ENCODE measurements around the gene INPP5E.

INPP5E gene

DNA sequence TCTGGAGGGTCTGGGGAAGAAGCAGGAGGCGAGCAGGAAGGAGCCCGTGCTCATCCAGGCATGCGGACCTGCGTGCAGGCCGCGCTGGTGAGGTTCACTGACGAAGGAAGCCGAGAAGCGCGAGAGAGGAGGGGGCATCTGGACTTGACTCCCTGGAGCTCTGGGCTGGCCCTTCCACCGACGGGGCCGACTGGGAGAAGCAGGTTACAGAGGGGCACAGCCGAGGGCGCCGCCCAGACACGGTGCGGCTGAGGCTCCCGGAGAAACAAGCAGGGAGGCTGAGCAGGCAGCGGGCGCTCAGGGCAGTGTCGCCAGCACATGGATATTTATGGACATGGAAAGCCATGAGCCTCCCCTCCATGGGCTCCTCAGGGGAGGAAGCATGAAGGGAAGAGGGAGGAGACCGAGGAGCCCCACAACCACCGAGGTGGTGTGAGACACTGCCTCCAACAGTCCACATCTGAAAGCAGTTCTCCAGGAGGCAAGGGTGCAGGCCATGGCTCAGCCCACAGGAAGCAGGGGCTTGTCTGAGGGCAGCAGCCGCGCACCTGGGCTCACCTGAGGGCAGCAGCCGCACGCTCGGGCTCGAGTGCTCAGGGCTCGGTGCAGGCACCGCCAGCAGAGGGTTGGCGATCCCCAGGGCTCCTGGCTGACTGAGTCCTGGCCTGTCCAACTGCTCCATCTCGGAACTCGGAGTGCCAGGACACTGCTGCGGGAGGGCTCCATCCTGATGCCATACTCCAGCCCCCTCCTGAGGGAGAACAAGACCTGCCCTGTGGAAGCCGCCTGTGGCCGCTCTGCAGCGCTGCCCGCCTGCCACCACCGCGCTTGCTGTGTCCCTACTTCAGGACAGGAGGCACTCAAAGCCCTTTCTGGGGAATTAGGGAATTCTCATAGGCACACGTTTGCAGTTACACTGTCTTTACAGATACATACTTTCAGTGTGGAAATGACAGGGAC lies 15.7 kb upstream of the INPP5E start:
- Histone ChIP-seq H3K4me2 (ENCODE audit: low read length) (no peak overlapping the region), H2AFZ (no peak overlapping the region), H3K79me2 (no peaks in the 10 kb centered on the region), H3K4me3 (ENCODE audit: low read depth, low read length) (no peak overlapping the region), H3K9me3 (ENCODE audit: control insufficient read depth, low read length) (no peaks in the 10 kb centered on the region), H3K27ac (no peak overlapping the region), H3K36me3 (ENCODE audit: control insufficient read depth, insufficient read depth, low read length) (no peaks in the 10 kb centered on the region), H3K27me3 (ENCODE audit: control insufficient read depth, insufficient read depth, low read length) (no peaks in the 10 kb centered on the region), H3K4me1 (no peaks in the 10 kb centered on the region), H3K9ac (no peak overlapping the region)
- TF ChIP-seq, protein P1, sequence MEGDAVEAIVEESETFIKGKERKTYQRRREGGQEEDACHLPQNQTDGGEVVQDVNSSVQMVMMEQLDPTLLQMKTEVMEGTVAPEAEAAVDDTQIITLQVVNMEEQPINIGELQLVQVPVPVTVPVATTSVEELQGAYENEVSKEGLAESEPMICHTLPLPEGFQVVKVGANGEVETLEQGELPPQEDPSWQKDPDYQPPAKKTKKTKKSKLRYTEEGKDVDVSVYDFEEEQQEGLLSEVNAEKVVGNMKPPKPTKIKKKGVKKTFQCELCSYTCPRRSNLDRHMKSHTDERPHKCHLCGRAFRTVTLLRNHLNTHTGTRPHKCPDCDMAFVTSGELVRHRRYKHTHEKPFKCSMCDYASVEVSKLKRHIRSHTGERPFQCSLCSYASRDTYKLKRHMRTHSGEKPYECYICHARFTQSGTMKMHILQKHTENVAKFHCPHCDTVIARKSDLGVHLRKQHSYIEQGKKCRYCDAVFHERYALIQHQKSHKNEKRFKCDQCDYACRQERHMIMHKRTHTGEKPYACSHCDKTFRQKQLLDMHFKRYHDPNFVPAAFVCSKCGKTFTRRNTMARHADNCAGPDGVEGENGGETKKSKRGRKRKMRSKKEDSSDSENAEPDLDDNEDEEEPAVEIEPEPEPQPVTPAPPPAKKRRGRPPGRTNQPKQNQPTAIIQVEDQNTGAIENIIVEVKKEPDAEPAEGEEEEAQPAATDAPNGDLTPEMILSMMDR (IDR thresholded peaks at IDR 0.05), result no peak

DNA sequence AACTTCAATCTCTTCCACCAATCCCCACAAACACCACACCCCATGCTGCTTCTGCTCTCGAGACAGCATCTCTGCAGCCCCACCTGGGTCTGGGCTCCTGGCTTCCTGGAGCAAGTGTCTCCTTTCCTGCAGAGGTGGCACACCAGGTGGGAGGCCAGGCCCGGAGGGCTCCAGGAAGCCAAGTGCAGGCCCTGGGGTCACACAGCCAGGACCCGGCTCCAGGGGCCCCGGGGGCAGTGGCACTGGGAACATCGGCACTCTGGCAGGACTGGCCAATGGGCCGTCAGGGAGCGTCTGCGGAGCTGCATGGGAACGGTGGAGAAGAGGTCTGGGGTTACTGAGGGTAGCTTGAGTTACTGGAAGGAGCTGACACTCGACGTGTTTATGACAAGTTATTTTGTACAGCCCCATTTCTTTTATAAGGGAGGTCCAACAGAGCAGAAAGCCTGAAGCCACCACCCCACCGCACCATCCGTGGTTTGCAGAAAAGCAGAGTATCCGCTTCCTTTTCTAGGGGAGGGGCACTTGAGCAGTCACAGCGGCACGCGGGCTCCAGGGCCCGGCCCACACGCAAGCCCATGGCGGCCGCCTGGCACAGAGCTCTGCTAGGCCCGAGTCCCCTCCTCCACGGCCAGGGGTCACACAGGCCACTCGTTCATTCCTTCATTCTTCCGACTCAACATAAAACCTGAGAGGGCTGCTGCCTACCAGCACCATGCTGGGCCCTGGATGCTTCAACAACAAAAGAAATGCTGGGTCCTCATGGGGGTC lies 14.6 kb upstream of the INPP5E start:
- H3K27ac ChIP-seq, result no peak overlapping the region
- no peaks in the 10 kb centered on the region for H3K27me3 ChIP-seq (ENCODE audit: control insufficient read depth, insufficient read depth, low read length)
- no peak overlapping the region for H3K4me3 ChIP-seq (ENCODE audit: low read depth, low read length)
- H3K4me1 ChIP-seq, result no peaks in the 10 kb centered on the region
- no peaks in the 10 kb centered on the region for H3K9me3 ChIP-seq (ENCODE audit: control insufficient read depth, low read length)
- no peak overlapping the region for H3K4me2 ChIP-seq (ENCODE audit: low read length)
- H3K36me3 ChIP-seq (ENCODE audit: control insufficient read depth, insufficient read depth, low read length), result no peaks in the 10 kb centered on the region
- H2AFZ ChIP-seq, result no peak overlapping the region
- TF ChIP-seq, protein P1 (IDR thresholded peaks at IDR 0.05), result no peak
- no peak overlapping the region for H3K9ac ChIP-seq
- H3K79me2 ChIP-seq, result no peaks in the 10 kb centered on the region

DNA sequence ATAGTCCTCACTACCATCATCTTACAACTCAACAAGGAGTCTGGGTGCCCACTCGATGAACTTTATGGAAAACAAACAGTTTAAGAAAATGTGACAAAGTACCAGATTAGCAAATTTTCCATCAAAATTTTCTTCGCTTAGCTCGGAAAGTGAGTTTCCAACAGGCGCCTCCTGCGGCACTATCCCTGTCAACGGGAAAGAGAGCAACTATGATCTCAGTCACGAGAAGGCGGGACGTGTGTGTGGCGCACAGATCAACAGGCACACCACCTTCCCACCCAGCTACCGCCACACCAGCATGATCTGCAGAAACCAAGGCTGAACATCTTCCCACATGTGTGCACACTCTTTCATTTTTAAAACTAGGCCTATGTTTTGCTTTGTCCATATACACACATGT lies 13.7 kb upstream of the INPP5E start:
- Histone ChIP-seq H3K4me3 (ENCODE audit: low read depth, low read length) (no peak overlapping the region), H3K79me2 (no peaks in the 10 kb centered on the region), H3K4me2 (ENCODE audit: low read length) (no peak overlapping the region), H3K4me1 (no peaks in the 10 kb centered on the region), H3K36me3 (ENCODE audit: control insufficient read depth, insufficient read depth, low read length) (no peaks in the 10 kb centered on the region), H3K27ac (no peak overlapping the region), H3K9ac (no peak overlapping the region), H3K27me3 (ENCODE audit: control insufficient read depth, insufficient read depth, low read length) (no peaks in the 10 kb centered on the region), H3K9me3 (ENCODE audit: control insufficient read depth, low read length) (no peaks in the 10 kb centered on the region), H2AFZ (no peak overlapping the region)
- TF ChIP-seq, protein P1 (IDR thresholded peaks at IDR 0.05), result no peak

DNA sequence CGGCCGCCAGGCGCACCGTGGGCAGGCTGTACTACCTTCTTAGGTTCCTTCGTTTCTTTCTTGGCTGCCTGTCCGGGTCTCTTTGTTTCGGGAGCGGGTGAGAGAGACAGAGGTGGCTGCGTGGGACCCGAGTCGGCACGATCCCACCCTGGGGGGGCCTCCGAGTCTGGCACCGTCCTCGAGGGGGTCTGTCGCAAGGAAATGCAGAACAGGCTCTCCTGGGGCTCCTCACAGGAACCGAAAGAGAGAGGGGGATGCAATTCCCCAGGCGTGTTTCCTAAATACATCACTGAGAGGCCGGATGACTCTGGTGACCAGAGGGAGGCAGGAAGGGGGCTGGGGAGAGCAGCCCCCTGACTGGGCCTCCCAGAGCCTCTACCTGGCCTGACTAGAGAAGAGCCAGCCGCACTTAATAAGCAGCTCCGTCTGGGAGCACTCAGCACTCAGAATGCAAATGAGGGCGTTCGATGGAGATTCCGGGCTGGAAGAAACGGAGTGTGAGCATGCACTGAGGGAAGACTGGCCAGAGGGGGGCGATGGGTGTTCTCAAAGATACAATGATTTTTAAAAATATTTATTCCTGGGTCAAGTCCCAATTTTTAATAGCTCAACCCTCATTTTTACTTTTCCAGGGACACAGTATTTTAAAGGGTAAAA lies 11.7 kb upstream of the INPP5E start:
- H3K79me2 ChIP-seq, result no peaks in the 10 kb centered on the region
- H3K27ac ChIP-seq, result no peak overlapping the region
- H3K36me3 ChIP-seq (ENCODE audit: control insufficient read depth, insufficient read depth, low read length), result no peaks in the 10 kb centered on the region
- H3K9ac ChIP-seq, result no peak overlapping the region
- no peak overlapping the region for H2AFZ ChIP-seq
- no peaks in the 10 kb centered on the region for H3K9me3 ChIP-seq (ENCODE audit: control insufficient read depth, low read length)
- no peak overlapping the region for H3K4me2 ChIP-seq (ENCODE audit: low read length)
- no peaks in the 10 kb centered on the region for H3K4me1 ChIP-seq
- no peak overlapping the region for H3K4me3 ChIP-seq (ENCODE audit: low read depth, low read length)
- TF ChIP-seq, protein P1 (IDR thresholded peaks at IDR 0.05), result no peak
- no peaks in the 10 kb centered on the region for H3K27me3 ChIP-seq (ENCODE audit: control insufficient read depth, insufficient read depth, low read length)
